HG03097 (cell line): ENCODE data around the gene MAML3.

Source experiments
- ATAC-seq: cut with Tn5 transposase; IDR thresholded peaks from one replicate; pipeline ENCODE4 v1.9.1; 2021; ENCODE audit not compliant: unreplicated experiment, low FRiP score

Gene MAML3

DNA sequence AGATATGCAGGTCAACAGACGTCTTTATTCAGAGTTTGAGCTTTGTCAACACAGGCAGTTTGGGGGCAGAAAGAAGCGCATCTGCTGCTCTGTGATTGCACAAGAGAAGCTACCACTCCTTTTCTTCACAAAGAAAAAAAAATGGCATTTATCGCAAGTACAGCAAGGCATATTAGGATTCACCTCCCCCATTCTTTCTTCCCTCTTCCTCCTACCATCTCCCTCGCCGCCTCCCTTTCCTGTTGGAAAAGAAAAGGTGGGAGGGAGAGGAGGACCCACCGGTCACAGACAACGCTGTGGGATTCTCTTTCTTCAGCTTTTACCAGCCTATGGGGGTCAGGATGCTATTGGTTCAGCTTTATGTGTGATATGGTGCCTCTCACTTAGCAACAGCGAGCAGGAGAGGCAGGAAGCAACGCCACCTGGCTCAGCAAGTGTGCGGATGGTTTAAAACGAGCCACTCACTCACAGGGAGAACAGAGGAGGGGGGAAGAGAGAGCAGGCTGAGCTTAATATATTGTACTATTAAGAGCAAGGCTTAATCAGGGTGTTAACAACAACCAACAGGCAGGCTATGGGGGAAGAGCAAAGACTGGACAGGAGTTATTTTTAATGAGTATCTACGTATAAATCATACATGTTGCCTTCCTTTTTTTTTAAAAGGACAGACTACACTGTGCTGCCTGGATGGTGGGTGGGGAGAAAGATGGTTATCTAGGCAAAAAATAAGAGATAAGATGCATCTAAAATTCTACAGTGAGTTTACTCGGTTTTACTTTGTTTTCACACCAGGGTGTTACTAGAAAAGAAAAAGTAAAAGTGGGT lies 104.7 kb downstream of the MAML3 start:
- no peak for ATAC-seq

GRCh38 chr4:140048419-140048995 lies 105.5 kb downstream of the MAML3 start:
- no peak for ATAC-seq

- no peak for ATAC-seq
Observed at GRCh38 chr4:140047786-140048185, 106.2 kb downstream of the MAML3 start.

DNA sequence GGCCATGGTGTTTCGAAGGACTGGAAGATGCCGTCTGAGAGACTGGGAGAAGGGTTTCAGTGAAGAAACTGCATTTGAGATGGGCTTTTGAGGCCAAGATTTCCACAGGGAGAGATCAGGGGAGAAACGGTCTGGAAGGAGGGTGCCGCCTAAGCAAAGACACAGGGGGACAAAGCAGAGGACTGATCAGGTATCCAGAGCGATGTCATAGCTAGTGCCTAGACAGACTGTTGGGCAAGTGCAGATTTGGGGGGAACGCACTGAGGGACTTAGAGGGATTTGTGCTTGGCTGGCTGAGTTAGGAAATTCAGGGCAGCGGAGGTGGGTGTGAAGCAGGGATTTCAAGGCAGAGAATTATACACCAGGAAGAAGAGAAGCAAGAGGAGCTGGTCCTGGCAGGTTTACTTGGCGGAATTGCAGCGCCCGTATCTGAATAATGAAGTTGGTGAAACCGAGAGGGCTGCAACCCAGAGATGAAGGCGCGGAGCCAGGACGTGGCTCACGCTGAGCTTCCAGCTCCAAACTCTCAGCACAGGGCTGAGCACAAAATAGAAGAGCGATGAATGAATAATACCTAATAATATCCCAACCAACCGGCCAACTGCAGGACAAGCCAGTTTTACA lies 106.9 kb downstream of the MAML3 start:
- ATAC-seq: no peak

DNA sequence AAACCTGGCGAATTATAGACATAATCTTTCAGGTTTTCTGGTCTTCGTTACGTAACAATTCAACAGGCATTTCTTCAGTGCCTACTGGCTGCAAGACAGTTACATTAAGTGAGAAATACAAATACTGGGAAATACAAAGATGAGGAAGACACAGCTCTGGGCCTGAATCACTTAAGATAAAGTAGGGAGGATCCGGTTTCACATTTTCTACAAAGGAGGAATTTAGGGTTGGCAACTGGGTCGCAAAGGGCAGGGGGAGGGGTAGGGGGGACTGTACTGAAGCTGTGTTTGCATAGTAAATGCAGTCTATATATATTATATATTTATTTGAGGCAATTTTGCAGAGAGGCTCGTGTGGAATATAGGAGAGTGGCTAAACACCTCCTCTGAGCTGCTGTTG lies 107.4 kb downstream of the MAML3 start:
- ATAC-seq: no peak

DNA sequence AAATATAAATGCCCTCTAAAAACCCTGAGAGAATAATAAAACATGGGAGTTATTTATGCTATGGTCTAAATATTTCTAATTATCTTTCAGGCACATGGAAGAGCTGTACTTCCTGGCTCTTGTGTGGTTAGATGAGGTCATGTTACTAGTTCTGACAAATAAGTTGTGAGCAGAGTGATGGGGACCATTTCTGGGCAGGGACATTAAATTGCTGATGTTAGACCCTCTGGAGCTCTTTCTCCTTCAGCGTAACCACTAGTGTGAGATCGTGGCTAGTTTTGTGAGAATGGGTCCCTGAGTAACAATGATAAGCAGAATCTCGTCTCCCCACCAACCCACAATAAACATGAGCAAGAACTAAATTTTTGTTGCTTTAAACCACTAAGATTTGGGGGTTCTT lies 108.0 kb downstream of the MAML3 start:
- no peak for ATAC-seq

GRCh38 chr4:140044337-140044902 lies 109.6 kb downstream of the MAML3 start:
- no peak for ATAC-seq

GRCh38 chr4:140042634-140043033 lies 111.3 kb downstream of the MAML3 start:
- no peak for ATAC-seq

DNA sequence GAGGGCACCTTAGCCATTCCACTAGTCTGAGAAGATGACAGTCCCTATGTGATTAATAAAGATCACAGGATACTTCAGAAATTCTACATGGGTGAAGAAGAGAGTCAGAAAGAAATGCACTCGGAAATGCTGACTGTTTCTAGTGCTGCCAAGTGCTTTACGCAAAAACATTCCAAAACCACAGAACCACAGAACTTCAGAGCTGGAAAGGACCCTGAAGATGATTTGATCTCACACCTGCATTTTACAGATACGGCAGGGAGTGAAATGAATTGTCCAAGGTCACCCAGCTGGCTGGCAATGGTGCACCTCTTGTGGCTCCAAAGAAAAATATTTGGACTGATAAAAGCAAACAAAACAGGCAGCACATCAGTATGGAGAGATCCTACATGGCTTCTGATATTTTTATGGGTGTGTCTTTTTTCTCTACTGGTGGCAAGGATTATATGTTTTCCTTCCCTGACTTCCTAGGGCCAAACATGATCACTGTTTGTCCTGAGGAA lies 115.9 kb downstream of the MAML3 start:
- no peak for ATAC-seq

DNA sequence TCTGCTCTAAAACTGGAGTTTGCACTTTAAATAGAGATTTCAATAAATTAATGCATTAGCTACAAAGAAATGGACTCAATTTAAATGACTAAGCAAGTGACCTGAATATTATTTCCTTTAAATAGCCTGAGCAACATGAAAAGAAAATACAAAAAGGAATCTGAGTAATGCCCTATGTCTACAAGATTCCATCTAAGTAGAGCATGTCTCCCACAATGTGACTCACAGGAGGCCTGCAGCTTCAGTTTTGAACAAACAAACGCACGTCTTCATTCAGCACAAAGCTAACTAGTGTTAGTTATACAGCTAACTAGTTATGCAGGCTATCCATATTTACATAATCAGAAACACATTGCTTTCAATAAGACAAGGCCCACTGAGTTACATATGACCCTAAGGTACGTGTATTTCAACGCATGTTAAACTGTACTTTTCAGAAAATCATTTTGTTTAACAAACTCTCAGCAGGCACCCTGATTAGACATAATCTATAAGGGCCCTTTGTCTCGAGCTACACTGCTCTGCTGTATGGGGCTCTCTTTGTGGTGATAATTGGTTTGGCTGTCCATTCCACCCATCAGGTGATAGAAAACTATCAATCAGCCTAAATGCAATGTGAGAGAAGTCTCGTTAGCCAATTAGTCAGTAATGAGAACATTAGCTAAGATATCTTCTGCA lies 116.5 kb downstream of the MAML3 start:
- ATAC-seq: no peak

DNA sequence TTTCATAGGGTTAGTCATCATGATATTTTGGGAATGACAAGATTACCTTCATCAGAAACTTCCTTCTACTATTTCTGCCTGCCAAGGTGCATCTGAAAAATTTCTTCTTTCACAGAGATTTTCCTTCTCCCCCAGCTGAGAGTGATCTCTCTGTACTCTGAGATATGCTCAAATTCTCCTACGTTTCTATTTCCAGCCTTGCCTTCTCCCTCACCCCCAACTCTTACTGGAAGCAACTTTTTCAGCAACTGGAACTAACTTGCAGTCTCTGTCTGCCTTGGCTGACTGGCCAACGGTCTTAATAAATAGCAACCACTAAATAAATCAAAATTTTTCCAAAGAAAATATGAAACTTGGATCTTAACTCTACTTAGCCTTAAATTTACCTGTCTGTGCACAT lies 122.3 kb downstream of the MAML3 start:
- no peak for ATAC-seq

- no peak for ATAC-seq
Observed at GRCh38 chr4:140031061-140031460, 122.9 kb downstream of the MAML3 start.

GRCh38 chr4:140028676-140029517 lies 125.1 kb downstream of the MAML3 start:
- ATAC-seq: no peak

GRCh38 chr4:140028101-140028500 lies 125.9 kb downstream of the MAML3 start:
- ATAC-seq: no peak

GRCh38 chr4:140027101-140027500 lies 126.9 kb downstream of the MAML3 start:
- no peak for ATAC-seq

- ATAC-seq: no peak
Observed at GRCh38 chr4:140025470-140025869, 128.5 kb downstream of the MAML3 start.

- no peak for ATAC-seq
Observed at GRCh38 chr4:140020457-140021361, 133.3 kb downstream of the MAML3 start.

GRCh38 chr4:140019619-140020347 lies 134.2 kb downstream of the MAML3 start:
- ATAC-seq: no peak
